GM21529 (cell line): ENCODE measurements around the gene WNT7B.

Source experiments
- ATAC-seq: cut with Tn5 transposase; IDR thresholded peaks from one replicate; pipeline ENCODE4 v1.9.1; 2021; ENCODE audit not compliant: unreplicated experiment

WNT7B gene

DNA sequence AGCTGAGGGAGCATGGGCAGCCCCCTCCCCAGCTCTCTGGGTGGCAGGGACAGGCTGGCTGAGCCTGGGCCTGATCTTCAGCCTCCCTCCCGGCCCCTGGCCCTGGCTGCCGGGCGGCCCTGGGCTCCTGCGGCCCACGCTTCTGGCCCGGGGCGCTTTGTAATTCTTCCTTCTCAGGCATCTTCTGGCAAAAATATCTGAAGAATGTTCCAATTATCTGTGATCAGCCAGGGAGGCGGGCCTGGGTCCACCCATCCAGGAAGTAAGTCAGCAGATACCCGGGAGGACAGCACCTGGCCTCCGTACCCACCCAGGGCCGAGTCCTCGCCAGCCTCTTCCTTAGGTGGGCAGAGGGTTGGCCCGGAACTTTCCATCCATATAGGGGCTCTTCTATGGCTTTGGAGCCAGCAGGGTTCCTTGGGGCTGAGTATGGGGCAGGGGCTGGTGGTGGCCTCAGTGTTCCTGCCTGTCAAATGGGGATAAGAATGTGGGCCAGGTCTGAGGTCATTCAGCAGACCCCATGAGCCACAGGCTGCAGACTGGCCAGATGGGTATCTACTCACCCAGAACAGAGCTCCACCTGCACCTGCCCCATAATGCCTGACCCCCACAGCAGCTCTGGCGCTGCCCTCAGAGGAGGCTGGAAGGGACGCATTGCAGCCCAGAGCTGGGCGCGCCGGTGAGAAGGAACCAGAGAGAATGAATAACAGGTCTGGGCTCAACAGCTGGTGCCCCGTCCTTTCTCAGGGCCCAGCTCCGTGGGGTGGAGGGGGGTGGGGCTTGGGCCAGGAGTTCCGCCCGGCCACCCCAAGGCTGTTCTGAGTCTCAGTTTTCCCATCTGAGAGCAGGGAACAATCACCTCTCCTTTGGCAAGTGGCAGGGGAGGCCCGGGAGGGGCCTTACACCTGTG is 16.2 kb downstream of the WNT7B start:
- no peak for ATAC-seq

DNA sequence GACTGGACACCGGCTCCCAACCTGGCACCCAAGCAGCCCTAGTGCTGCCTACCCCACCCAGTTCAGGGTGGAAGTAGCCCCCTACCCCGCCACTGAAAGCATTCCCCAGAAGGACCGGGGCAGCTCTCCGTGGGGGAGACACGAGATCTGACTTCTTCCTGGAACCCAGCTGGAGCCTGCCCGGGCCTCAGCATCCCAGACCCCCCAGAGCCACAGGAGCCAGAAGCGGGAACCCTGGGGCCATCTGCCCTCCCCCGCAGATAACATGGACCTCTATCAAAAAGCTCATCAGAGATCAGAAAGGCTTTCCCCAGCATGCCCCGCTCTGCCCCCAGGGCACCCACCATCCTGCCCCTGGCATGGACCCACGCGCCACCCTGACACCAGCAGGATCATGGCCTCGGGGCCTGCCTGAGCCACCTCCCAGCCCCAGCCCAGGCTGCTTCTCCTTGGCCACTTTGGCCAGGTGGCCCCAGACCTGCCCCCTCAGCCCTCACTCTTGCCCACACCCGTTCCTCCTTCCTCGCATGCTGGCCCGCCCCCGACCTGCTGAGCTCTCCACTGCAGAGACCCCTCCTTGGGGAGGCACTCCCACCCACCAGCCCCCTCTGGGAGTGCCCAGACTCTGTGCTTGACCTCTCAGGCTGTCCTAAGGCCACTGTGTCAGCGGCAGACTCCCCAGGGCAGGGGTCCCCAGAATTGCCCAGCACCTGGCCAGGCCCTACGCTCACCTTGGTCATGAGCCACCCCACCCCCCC is 17.1 kb downstream of the WNT7B start:
- ATAC-seq, result no peak

DNA sequence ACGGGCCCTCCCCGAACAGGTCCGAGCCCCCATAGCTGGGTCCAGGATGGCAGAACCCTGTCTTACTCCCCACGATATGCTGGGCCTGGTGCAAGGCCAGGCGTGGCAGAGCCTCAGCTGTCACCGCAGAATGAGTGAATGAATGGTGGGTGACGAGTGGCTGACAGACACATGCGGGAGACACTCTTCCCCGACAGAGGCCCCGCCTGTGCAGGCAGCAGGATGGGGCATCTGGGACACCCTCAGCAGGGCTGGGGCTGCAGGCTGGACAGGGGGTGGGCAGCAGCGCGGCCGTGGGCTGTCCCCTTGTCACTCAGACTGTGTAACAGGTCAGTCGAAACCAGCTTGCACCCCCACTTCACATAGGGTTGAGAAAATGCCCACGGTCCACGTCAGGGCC is 18.0 kb downstream of the WNT7B start:
- no peak for ATAC-seq

DNA sequence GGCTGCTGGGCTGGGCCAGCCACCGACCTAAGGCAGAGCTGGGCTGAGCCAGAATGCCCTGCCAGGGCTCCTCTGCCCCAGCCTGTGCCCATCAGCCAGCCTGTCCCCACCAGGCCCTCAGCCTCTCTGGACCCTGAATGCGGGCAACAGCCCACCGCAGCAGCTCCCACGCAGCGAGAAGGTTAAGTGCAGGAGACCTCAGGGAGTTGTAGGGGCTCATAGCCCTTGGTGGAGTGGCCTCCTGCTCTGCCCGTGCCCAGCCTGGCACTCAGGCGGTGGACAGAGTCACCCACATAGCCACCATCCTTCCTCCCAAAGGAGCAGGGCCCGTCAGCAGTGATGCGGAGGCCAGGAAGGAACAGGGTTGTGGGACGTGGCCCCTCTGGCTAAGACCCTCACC is 19.1 kb downstream of the WNT7B start:
- ATAC-seq, result no peak

DNA sequence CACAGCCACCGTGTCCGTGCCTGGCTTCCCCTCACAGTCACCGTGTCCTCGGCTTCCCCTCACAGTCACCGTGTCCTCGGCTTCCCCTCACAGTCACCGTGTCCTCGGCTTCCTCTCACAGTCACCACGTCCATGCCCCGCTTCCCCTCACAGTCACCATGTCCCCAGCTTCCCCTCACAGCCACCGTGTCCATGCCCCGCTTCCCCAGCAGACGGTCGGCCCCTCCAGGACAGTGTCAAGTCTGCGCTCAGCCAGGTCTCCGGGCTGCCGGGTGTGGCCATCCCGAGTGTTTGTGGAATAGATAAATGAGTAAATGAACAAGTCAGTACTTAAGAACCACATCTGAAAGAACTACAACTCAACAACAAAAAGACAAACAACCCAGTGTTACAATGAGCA is 23.8 kb downstream of the WNT7B start:
- ATAC-seq, result no peak

DNA sequence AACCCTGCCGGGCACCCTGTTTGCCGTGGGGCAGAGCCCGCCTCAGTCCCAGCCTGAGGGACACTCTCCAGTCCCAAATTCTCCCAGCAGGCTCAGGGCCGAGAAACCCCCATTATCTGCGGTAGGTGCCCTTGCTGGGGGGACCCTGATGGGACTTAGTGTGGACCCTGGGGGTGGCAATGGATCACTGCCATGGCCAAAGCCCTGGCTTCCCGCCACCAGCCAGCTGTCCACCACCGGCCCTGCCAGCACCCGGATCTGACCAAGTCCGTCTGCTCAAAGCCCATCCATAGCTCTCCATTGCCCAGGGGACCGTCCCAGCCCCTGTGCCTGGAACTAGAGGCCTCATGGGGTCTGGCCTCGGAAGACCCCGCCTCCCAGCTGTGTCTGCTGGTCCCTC is 24.4 kb downstream of the WNT7B start:
- ATAC-seq, result no peak

DNA sequence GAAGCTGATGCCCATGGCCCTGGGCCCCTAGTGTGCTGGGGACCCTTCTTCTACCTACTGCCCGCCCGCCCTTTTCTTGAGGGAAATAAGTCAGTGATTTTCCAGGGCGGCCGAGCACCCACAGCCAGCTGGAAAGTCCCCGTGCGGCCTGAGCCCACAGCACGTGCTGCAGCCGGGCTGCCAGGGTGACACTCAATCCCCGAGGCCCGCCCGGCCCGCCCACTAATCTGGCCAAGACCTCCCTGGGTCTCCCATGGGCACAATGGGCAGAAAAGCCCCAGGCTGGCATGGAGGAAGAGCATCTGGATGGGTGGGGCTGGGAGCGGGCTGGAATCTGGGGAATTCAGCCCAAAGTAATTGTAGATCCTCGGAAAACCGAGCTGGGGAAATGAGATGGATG is 24.8 kb downstream of the WNT7B start:
- no peak for ATAC-seq

DNA sequence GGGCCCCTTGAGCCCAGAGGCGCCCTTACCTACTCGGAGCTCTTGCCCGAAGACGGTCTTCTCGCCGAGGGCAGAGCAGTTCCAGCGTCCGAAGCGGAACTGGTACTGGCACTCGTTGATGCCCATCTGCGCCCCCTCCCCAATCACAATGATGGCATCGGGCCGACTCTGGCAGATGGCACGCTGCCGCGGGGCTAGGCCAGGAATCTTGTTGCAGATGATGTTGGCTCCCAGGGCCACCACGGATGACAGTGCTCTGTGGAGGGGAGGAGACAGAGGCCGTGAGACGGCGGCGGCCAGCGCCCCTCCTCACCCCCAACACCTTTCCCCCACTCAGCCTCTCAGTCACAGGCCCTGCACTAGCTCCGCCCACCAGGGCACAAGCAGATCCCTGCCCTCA is 27.1 kb downstream of the WNT7B start:
- no peak for ATAC-seq

DNA sequence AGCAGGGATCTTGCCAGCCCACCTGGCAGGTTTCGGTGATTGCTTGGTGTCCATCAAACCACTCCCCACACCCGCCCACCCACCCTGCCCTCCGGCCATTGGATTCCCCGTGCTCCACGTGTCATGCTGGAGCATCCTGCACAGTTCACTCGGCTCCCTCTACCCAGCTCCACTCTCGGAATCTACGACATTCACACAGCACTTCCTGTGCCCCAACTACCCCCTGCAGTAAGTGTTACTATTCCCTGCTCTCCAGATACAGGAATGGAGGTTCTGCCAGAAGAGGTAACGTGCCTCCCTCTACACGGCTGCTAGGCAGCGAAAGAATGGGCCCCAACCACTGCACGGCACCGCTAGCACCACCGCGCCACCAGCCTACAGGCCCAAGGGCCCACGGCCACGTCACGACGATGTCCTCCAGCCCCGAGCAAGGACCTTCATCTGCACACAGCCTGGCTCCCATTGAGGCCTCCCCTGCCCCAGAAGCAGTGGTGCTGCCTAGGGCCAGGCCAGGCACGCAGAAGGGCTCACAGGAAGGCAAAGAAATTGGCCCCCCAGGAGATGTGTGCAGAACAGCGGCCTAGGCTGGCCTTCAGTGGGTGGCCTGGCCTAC is 27.6 kb downstream of the WNT7B start:
- no peak for ATAC-seq

DNA sequence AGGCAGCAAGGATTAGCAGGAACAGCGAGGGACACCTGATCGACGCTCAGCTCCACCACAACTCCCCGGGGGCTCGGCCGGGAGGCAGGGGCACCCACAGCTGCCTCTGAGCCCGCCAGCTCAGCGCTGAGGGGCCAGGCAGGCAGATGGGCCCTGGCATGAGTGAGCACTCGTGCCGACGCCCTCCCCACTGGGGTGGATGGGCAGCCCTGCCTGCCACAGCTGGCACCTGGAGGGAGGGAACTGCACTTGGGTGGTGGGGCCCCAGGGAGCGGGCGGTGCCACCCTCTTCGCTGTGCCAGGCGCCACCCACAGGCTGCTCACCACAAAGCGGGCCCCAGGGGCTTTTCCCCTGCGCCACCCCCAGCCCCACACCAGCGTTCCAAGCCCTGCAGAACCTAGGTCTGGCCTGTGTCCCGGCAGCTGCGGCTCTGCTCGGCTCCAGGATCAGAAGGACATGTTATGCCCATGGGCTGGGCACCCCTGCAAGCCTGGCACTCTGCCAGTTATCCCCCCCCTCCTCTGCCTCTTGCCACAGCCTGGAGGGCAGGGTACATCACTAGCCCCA is 28.8 kb downstream of the WNT7B start:
- ATAC-seq, result no peak

DNA sequence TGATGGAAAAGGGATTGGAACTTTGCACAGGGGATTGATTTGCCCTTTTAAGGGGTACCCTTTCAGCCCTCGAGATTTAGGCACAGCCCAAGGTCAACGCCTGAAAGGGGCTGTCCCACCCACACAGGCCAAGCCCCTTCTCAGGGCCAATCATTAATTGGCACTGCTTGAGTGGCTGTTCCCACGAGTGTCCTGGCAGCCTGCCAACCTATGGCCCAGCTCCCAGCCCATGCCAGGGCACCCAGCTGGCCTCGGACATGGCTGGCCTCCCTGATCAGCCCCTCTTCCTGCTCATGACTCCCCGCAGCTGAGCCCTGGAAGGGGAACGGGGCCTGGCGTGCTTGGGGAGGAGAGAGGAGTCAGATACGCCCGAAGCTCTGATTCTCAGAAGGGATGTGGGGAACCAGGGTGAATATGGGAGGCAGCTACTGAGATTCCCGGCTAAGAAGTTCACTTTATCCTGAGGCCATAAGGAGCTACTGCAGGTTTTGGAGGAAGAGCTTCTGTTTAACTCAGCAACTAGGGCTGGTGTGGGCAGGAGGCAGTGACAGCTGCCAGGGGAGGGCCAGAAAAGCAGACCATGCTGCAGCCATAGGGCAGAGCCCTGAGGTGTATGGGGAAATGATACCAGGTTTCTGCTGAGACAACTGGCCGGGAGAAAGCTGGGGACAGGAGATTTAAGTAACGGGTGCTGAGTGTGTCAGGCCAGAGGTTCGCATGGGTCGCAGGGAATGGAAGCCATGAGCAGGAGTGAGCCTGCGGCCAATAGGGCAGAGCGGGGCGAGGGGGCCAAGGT is 30.0 kb downstream of the WNT7B start:
- no peak for ATAC-seq

DNA sequence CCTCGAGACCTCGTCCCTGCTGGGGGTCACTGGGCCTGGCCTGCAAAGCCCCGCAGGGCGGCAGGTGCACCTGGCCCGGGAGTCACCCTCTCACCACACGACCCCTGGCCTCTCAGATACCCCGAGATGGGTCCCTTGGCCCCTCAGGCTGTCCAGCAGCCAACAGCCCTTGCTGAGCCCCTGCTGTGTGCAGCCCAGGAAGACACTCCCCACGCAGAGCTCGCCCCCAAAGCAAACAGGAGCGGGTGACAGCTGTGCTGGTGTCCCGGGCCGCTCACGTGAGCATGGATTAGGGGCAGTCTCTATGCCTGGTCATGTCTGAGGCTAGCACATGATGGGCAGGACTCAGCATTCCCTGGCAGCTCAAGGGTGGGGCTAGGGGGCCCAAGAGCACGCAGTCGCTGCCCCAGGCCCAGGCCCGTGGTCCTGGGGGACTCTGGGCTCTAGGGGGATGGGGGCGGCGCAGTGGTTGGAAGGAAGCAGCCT is 31.3 kb downstream of the WNT7B start:
- no peak for ATAC-seq

DNA sequence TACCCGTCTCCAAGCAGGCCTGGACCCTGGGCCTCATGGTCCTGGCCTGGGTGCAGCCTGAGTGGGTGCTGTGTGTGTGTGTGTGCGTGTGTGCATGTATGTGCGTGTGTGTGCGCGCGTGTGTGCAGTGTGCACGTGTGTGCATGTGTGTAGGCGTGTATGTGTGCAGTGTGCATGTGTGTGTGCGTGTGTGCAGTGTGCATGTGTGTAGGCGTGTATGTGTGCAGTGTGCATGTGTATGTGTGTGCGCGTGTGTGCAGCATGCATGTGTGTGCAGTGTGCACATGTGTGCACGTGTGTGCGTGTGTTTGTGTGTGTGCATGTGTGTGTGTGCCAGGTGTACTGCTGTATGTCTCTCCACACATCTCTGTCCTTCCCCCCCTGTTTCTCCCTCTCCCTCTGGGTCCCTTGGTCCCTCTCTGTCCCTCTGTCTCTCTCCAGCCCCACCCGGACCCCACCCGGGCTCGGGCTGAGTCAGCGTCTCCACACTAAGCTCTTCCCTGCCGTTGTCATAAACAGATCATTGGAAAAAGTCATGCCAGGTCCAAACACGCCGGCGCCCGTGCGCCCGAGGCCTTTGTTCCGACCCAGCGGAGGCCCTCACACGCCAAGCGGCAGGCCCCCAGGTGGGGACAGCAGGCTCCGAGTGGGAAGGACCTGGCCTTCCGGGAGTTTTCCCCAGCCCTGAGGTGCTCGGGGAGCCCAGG is 34.0 kb downstream of the WNT7B start:
- ATAC-seq, result no peak

DNA sequence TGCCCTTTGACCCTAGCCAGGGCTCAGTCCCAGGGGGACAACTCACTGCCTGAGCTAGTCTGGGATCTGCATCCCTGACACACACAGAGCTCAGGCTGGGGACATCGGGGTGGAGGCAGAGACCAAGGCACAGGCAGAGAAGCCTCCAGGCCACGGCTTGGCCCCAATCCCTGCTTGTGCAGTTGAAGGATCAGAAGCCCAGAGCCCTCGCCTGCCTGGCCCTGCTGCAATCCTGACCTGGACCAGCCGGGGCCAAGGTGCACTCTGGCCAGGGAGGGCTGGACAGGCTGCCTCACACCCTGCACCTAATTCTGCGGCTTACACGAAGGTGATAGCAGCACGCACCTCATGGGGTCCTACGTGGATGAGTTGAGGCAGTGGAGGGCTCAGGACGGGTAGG is 34.6 kb downstream of the WNT7B start:
- ATAC-seq, result no peak

DNA sequence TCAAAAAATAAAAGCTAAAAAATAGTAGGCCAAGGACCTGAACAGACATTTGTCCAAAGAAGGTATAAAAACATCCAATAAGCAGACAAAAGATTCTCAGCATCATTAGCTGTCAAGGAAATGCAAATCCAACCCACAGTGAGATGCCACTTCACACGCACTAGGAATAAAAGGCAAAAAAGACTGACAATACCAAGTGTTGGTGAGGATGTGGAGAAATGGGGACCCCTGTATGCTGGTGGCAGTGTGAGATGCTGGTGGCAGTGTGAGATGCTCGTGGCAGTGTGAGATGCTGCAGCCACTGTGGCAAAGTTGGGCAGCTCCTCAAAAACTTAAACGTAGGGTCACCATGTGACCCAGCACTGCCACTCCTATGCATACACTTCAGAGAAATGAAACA is 38.0 kb downstream of the WNT7B start:
- no peak for ATAC-seq

DNA sequence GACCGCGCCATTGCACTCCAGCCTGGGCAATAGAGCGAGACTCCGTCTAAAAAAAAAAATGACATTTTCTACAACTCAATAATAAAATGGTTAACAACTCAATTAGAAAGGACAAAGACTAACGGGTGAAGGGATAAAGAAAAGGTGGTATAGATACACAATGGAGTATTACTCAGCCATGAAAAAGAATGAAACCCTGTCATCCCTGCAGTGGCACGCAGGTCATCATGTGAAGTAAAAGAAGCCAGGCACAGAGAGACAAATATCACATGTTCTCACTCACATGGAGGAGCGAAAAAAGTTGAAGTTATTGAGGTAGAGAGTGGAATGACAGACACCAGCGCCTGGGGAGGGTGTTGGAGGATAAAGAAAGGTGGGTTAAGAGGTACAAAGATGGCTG is 39.0 kb downstream of the WNT7B start:
- no peak for ATAC-seq

DNA sequence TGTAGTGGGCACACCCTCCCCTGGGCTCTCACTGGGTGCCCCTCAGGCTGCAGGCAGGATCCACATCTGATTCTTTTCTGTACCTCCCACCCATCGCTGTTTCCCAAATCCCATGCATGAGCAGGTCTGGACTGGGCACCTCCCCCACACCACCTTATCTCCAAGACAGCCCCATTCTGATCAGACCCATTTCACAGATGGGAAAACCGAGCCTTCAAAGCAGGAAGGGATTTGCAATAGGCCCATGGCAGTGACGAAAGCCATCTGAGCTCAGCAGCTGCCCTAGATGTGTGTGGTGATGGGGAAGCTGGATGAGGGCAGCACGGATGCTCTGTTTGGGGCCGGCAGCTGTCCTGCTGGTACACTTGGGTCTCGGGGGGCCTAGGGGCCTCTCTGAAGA is 41.4 kb downstream of the WNT7B start:
- ATAC-seq, result no peak

DNA sequence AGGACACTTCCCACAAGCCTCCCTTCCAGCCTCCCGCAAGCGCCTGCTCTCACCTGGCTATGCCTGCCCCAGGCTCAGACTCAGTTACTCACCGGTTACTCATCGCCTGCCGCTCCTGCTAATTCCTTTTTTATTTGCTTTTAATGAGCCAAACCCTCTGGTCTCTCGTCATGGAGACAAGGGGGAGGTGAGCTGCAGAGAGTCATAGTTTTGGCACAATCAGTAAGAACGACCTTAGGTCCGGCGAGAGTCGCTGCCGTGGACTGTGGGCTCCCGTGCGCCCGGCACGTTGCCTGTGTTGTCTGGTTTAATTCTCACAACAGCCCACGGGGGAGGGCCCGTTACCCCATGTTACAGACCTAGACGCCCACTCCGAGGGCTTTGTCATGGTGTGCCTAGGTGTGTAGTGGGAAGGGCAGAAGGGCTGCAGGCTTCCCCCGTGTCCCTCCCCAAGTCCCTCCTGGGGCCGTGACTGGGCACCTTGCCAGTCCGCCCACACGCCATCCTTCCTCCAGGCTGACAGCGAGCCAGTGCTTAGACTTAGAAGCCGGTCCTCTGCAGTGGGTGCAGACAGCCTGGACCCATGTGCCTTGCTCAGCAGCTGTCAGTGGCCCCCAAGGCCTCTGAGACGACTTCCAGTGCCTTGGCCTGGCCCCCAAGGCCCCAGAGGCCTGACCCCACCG is 42.2 kb downstream of the WNT7B start:
- ATAC-seq, result no peak

DNA sequence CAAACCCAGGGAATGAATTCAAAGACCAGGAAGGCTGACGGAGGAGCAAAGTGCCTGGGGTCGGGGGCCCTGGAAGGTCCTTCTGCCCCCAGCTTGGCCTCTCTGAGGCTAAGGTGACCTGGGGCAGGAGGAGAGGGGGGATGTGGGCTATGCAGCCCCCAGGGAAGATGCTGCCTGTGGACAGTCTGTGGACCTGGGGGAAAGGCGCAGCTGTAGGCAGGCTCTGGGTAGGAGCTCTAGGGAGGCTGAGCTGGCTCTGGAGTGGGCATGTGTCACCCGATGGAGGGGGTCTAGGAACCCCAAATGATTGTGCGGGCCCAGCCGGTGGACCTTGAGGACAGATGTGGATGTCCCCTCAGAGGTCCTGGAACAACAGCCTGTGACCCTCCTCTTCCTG is 42.8 kb downstream of the WNT7B start:
- ATAC-seq, result no peak
